ENCODE measurements around the gene ITGB3. TPM values are rescaled to one million over a fixed set of nuclear protein-coding genes. Genes with fewer than 3 reads are reported as not detected.

Gene ITGB3
- total and polyA plus RNA-seq, 9 of the 15 experiments (the other 6 are each of a cell fraction or from before 2014, with no cell fraction given), result 0.08 to 2.6 (median 0.62) TPM; not detected in 1

GRCh38 chr17:47266782-47267181 lies 13.2 kb downstream of the ITGB3 start:
- Histone ChIP-seq H3K4me3 (no peak overlapping the region), H4K20me1 (replicated peaks; ENCODE audit: control insufficient read depth, insufficient read depth, low read length) (no peaks in the 10 kb centered on the region), H3K9me1 (ENCODE audit: control insufficient read depth, insufficient read depth, low read length) (no peaks in the 10 kb centered on the region), H2AFZ (ENCODE audit: low read depth, low read length) (no peak overlapping the region), H3K9ac (ENCODE audit: insufficient read depth in 1 of 2, low read depth in 2 of 2, low read length in 2 of 2) (no peak overlapping the region), H3K4me1 (replicated peaks in 1 of 2; ENCODE audit: control insufficient read depth in 2 of 2, insufficient read depth in 2 of 2, low read length in 2 of 2) (peaks cover 4 to 30% of the 10 kb centered on the region in 2 experiments; a peak in 3 of 5 replicates), H3K4me2 (ENCODE audit: insufficient read depth, low read length) (no peak overlapping the region), H3K27me3 (ENCODE audit: control insufficient read depth in 2 of 2, insufficient read depth in 2 of 2, low read length in 2 of 2) (no peaks in the 10 kb centered on the region), H3K79me2 (ENCODE audit: control insufficient read depth, insufficient read depth, low read length) (no peaks in the 10 kb centered on the region), H3K36me3 (ENCODE audit: control insufficient read depth, insufficient read depth, low read length) (no peaks in the 10 kb centered on the region), H3K9me3 (replicated peaks; ENCODE audit: control insufficient read depth, insufficient read depth, low read depth, low read length) (no peaks in the 10 kb centered on the region), H3K27ac (ENCODE audit: extremely low read depth, low read depth, low read length) (no peak overlapping the region)
- in situ Hi-C loops (cut with MboI), result no loop called here
- no peak for FAIRE-seq
- no peak for DNase-seq (ENCODE audit: extremely low read depth in 1 of 4, low spot score in 3 of 4)
- no peak for ATAC-seq
- intact Hi-C loops (cut with micrococcal nuclease), result no loop called here
- no TSS peak for BruUV-seq (replicated peaks)
- TF ChIP-seq BHLHE40 (IDR thresholded peaks at IDR 0.05; ENCODE audit: low read length) (no peak), ATF3 (IDR thresholded peaks at IDR 0.05) (peak; percentile 74), ATF3 (CRISPR knock-in tag; conservative IDR thresholded peaks at IDR 0.05) (no peak)
- CTCF ChIA-PET (ENCODE audit: low intra/inter-chr PET ratio), result no interaction called here
- 55% methylated on average over 6 of the region's 6 CpGs for WGBS (ENCODE audit: insufficient coverage, low coverage, missing lambda C conversion rate)
- POLR2A ChIA-PET, result interaction anchor here (1.3 kb wide), 1 partner anchor 24 kb away, joined by 3 read pairs; no protein-coding TSS in a partner anchor

GRCh38 chr17:47267354-47267828 lies 13.8 kb downstream of the ITGB3 start:
- ATAC-seq, result no peak
- POLR2A ChIA-PET, result no interaction called here
- Histone ChIP-seq H3K4me2 (ENCODE audit: insufficient read depth, low read length) (no peak overlapping the region), H3K9ac (ENCODE audit: insufficient read depth in 1 of 2, low read depth in 2 of 2, low read length in 2 of 2) (no peak overlapping the region), H2AFZ (ENCODE audit: low read depth, low read length) (no peak overlapping the region), H3K27me3 (ENCODE audit: control insufficient read depth in 2 of 2, insufficient read depth in 2 of 2, low read length in 2 of 2) (no peaks in the 10 kb centered on the region), H3K9me1 (ENCODE audit: control insufficient read depth, insufficient read depth, low read length) (no peaks in the 10 kb centered on the region), H3K36me3 (ENCODE audit: control insufficient read depth, insufficient read depth, low read length) (no peaks in the 10 kb centered on the region), H3K9me3 (replicated peaks; ENCODE audit: control insufficient read depth, insufficient read depth, low read depth, low read length) (no peaks in the 10 kb centered on the region), H3K4me1 (replicated peaks in 1 of 2; ENCODE audit: control insufficient read depth in 2 of 2, insufficient read depth in 2 of 2, low read length in 2 of 2) (peaks cover 4 to 30% of the 10 kb centered on the region in 2 experiments; a peak in 3 of 5 replicates), H3K27ac (ENCODE audit: extremely low read depth, low read depth, low read length) (no peak overlapping the region), H4K20me1 (replicated peaks; ENCODE audit: control insufficient read depth, insufficient read depth, low read length) (no peaks in the 10 kb centered on the region), H3K79me2 (ENCODE audit: control insufficient read depth, insufficient read depth, low read length) (no peaks in the 10 kb centered on the region), H3K4me3 (no peak overlapping the region)
- no peak for DNase-seq (ENCODE audit: extremely low read depth in 1 of 4, low spot score in 3 of 4)
- FAIRE-seq, result no peak
- no TSS peak for BruUV-seq (replicated peaks)
- TF ChIP-seq GATAD2A (IDR thresholded peaks at IDR 0.05), result 0 out of 2 replicates have a peak, but pooled peaks have one; percentile 44
- TF ChIP-seq CBFB (CRISPR knock-in tag; IDR thresholded peaks at IDR 0.05), result no peak
- no peak for TF ChIP-seq SIX5 (IDR thresholded peaks at IDR 0.05; ENCODE audit: borderline replicate concordance in 1 of 2, insufficient read depth in 1 of 2, low read depth in 1 of 2, low read length in 2 of 2)
- 0 out of 2 replicates have a peak, but pooled peaks have one; percentile 45 for TF ChIP-seq FOSL1 (tag; conservative IDR thresholded peaks at IDR 0.05)
- TF ChIP-seq HMG20A (CRISPR knock-in tag; conservative IDR thresholded peaks at IDR 0.05), result no peak
- CTCF ChIA-PET (ENCODE audit: low intra/inter-chr PET ratio), result no interaction called here
- intact Hi-C loops (cut with micrococcal nuclease), result no loop called here
- WGBS (ENCODE audit: insufficient coverage, low coverage, missing lambda C conversion rate), result 8% methylated on average over 1 of the region's 1 CpG
- in situ Hi-C loops (cut with MboI), result no loop called here
